ENCODE measurements around the gene RHOU. TPM values are rescaled to one million over a fixed set of nuclear protein-coding genes. Genes with fewer than 3 reads are reported as not detected.

The RHOU gene
- polyA plus RNA-seq, 1 donor from 2014 or later: 13.0 TPM

GRCh38 chr1:228749765-228750164 lies 14.5 kb downstream of the RHOU start:
- no peaks in the 10 kb centered on the region for H3K27me3 ChIP-seq (ENCODE audit: insufficient read depth, low read depth, low read length)
- TF ChIP-seq RAD21 (conservative IDR thresholded peaks at IDR 0.05): no peak
- no peak for TF ChIP-seq SMC3 (conservative IDR thresholded peaks at IDR 0.05; ENCODE audit: poor library complexity)
- TF ChIP-seq TAF1 (IDR thresholded peaks at IDR 0.05; ENCODE audit: low read depth): no peak
- no peak overlapping the region for H3K4me2 ChIP-seq (ENCODE audit: low read length)
- no peak overlapping the region for H3K4me3 ChIP-seq (ENCODE audit: low read length)
- H2AFZ ChIP-seq (ENCODE audit: low read depth, low read length): no peak overlapping the region
- no peaks in the 10 kb centered on the region for H4K20me1 ChIP-seq (ENCODE audit: insufficient read depth)
- H3K9me2 ChIP-seq (ENCODE audit: insufficient read depth, low read length): no peaks in the 10 kb centered on the region
- no peaks in the 10 kb centered on the region for H3K79me2 ChIP-seq (replicated peaks; ENCODE audit: insufficient read depth, low read length)
- H3K36me3 ChIP-seq (ENCODE audit: insufficient read depth, low read length): peaks cover 3% of the 10 kb centered on the region
- no peak overlapping the region for H3K27ac ChIP-seq (ENCODE audit: low read length)
- no peaks in the 10 kb centered on the region for H3K9me3 ChIP-seq (ENCODE audit: low read length)
- H3F3A ChIP-seq (ENCODE audit: insufficient read depth, low read length, poor library complexity, severe bottlenecking): no peaks in the 10 kb centered on the region
- H3K9ac ChIP-seq (ENCODE audit: low read length): no peak overlapping the region

DNA sequence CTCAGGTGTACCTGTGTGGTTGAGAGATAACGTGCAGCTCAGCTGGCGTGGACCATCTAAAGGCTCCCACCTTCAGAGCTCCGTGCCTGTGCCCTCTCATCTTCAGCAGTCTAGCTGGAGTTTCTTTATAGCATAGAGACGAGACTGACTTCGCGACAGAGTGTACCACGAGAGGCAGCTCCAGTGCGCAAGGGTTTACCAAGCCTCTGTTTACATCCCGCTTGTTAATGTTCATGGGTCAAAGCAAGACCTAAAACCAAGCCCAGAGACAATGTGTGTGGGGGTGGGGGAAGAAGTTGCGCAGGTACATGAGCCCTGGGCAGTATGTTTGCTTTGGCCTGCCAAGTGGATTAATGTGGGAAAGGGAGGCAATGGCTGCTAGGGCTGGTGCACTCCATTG lies 15.6 kb downstream of the RHOU start:
- Histone ChIP-seq H3K9me2 (ENCODE audit: insufficient read depth, low read length) (no peaks in the 10 kb centered on the region), H3K4me3 (ENCODE audit: low read length) (no peak overlapping the region)

More for the DNA sequence above, 15.6 kb downstream of the RHOU start:
- no peaks in the 10 kb centered on the region for H4K20me1 ChIP-seq (ENCODE audit: insufficient read depth)
- no peaks in the 10 kb centered on the region for H3K79me2 ChIP-seq (replicated peaks; ENCODE audit: insufficient read depth, low read length)
- H2AFZ ChIP-seq (ENCODE audit: low read depth, low read length): no peak overlapping the region
- TF ChIP-seq MXI1 (conservative IDR thresholded peaks at IDR 0.05; ENCODE audit: poor library complexity, severe bottlenecking) (no peak), POLR2AphosphoS5 (IDR thresholded peaks at IDR 0.05) (no peak), CTCF (IDR thresholded peaks at IDR 0.05; ENCODE audit: poor library complexity, severe bottlenecking) (no peak)
- TF ChIP-seq, protein P1, sequence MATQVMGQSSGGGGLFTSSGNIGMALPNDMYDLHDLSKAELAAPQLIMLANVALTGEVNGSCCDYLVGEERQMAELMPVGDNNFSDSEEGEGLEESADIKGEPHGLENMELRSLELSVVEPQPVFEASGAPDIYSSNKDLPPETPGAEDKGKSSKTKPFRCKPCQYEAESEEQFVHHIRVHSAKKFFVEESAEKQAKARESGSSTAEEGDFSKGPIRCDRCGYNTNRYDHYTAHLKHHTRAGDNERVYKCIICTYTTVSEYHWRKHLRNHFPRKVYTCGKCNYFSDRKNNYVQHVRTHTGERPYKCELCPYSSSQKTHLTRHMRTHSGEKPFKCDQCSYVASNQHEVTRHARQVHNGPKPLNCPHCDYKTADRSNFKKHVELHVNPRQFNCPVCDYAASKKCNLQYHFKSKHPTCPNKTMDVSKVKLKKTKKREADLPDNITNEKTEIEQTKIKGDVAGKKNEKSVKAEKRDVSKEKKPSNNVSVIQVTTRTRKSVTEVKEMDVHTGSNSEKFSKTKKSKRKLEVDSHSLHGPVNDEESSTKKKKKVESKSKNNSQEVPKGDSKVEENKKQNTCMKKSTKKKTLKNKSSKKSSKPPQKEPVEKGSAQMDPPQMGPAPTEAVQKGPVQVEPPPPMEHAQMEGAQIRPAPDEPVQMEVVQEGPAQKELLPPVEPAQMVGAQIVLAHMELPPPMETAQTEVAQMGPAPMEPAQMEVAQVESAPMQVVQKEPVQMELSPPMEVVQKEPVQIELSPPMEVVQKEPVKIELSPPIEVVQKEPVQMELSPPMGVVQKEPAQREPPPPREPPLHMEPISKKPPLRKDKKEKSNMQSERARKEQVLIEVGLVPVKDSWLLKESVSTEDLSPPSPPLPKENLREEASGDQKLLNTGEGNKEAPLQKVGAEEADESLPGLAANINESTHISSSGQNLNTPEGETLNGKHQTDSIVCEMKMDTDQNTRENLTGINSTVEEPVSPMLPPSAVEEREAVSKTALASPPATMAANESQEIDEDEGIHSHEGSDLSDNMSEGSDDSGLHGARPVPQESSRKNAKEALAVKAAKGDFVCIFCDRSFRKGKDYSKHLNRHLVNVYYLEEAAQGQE (IDR thresholded peaks at IDR 0.05; ENCODE audit: borderline replicate concordance): no peak
- no peaks in the 10 kb centered on the region for H3F3A ChIP-seq (ENCODE audit: insufficient read depth, low read length, poor library complexity, severe bottlenecking)
- H3K27ac ChIP-seq (ENCODE audit: low read length): no peak overlapping the region
- H3K9me3 ChIP-seq (ENCODE audit: low read length): no peaks in the 10 kb centered on the region
- H3K27me3 ChIP-seq (ENCODE audit: insufficient read depth, low read depth, low read length): no peaks in the 10 kb centered on the region
- H3K9ac ChIP-seq (ENCODE audit: low read length): no peak overlapping the region
- no peaks in the 10 kb centered on the region for H3K36me3 ChIP-seq (ENCODE audit: insufficient read depth, low read length)
- no peak overlapping the region for H3K4me2 ChIP-seq (ENCODE audit: low read length)

Data from neural cell (in vitro differentiated cells).